C4-2B (cell line): ENCODE measurements around the gene HIP1R.

Experiments used
- H3K27ac ChIP-seq: fragments of 450-650 bp; 2 replicates; pipeline ENCODE4 v1.5.1; 2017
- ZFX ChIP-seq: fragments of 450-650 bp; IDR thresholded peaks from 2 replicates; pipeline ENCODE4 v1.6.1; 2017
- TF ChIP-seq, protein P1 (sequence below): fragments of 450-650 bp; conservative IDR thresholded peaks from 2 replicates; pipeline ENCODE4 v1.5.1; 2017; ENCODE audit warnings: mild to moderate bottlenecking

The HIP1R gene

DNA sequence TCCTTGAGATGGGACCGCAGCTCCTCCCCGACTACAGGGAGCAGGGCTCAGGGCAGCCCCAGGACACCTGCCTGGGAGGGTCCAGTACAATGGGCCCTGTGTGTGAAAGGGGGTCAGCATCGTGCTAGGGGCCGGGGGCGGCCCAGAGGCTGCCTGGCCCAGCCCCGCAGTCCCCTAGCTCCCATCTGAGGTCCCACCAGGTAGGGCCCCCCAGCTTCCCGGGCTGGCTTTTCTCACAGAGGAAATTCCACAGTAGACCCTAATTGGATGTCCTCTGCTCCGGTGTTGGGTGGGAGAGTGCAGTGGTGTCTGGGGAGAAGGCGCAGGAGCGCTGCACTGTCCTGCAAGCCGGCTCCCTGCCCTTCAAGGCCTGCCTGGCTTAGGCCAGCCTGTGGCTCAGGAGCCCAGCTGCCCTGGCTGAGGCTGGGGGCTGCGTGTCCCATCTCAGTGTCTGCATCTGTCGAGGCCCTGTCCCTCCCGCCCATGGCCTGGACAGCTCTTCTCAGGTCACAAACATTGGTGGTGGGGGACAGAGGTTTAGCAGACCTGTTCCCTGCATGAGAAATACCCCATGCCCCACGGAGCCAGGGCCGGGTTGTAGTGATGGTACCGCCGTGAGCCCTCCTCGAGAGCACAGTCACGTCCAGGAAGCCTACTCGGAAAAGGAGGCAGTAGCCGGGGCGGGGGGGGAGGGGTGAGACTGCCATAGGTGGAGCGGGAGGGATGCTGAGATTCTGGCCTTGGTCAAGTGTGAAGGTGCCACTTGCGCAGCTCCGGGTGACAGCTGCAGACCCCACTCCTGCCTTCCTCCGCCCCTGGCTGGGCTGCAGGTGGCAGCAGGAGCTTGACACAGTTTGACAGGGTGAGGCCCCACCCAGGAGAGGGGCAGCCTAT is 11.6 kb downstream of the HIP1R start:
- TF ChIP-seq ZFX: no peak
- no peak overlapping the region for H3K27ac ChIP-seq

DNA sequence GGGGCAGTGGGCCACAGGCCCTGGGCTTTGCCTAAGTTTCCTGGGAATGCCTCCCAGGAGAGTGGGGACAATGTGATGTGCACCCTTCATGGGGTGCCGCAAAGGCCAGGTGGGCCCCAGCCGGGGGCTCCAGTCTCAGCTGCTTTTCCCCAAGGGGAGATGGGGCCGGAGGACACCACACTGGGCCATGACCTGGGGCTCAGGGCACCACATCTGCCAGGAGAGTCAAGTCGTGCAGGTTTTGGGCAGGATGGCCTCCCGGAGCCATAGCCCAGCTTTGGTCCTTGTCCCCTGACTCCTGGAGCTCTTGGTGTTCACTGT is 12.2 kb downstream of the HIP1R start:
- TF ChIP-seq ZFX: no peak
- TF ChIP-seq, protein P1, sequence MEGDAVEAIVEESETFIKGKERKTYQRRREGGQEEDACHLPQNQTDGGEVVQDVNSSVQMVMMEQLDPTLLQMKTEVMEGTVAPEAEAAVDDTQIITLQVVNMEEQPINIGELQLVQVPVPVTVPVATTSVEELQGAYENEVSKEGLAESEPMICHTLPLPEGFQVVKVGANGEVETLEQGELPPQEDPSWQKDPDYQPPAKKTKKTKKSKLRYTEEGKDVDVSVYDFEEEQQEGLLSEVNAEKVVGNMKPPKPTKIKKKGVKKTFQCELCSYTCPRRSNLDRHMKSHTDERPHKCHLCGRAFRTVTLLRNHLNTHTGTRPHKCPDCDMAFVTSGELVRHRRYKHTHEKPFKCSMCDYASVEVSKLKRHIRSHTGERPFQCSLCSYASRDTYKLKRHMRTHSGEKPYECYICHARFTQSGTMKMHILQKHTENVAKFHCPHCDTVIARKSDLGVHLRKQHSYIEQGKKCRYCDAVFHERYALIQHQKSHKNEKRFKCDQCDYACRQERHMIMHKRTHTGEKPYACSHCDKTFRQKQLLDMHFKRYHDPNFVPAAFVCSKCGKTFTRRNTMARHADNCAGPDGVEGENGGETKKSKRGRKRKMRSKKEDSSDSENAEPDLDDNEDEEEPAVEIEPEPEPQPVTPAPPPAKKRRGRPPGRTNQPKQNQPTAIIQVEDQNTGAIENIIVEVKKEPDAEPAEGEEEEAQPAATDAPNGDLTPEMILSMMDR: no peak
- H3K27ac ChIP-seq: no peak overlapping the region

DNA sequence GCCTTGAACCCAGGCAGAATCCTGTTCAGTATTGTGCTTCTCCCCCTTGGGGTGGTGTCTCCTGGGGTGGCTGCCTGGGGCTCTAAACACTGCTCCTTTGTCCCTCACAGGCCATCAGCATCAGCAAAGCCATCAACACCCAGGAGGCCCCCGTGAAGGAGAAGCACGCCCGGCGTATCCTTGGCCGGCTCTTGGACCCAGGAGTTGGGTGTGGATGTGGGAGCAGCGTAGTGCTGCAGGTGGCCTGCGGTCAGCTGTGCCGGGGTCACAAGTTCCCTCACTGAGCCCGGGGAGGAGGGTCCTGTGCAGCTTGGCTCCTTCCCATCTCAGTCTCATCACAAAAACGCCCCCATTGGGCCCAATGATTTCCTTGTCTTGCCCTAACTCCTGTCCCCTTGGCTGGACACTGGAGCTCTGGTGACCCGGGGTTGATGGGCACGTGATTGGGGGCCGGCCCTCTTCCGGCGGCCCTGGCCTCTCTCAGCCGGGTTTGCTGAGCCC is 12.7 kb downstream of the HIP1R start:
- no peak overlapping the region for H3K27ac ChIP-seq
- TF ChIP-seq ZFX: no peak
- TF ChIP-seq, protein P1: no peak

DNA sequence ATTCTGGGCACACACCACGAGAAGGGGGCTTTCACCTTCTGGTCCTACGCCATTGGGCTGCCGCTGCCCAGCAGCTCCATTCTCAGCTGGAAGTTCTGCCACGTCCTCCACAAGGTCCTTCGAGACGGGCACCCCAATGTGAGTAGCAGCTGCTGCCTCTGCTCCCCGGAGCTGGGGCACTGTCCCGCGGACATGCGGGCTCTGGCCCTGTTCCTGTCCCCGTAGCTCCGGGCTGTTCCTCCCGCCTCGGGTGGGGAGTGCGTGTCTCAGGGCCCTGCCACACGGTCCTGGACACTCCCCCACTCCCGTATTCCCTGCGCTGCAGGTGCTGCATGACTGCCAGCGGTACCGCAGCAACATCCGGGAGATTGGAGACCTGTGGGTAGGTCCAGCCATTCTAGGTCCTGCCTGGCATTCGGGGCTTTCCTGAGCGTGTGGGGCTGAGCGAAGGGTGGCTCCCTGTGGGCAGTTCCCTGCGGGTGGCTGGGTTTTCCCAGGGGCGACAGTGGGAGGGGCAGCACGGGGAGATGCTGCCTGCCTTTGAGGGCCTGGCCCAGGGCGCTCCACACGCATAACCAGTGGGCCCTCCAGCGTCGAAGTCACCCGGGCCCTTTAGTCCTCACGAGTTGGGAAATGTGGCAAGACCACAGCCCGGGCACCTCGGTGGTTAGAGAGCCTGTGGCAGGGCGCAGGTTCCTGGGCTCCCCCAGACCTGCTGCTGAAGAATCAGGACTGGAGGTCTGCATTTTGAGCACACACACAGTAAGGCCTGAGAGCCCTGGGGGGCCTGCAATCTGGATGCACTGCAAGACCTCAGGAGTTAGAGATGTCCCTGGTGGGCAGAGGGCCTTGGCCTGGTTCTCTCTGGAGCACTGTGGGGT is 13.5 kb downstream of the HIP1R start:
- TF ChIP-seq, protein P1: no peak
- TF ChIP-seq ZFX: no peak
- H3K27ac ChIP-seq: no peak overlapping the region

DNA sequence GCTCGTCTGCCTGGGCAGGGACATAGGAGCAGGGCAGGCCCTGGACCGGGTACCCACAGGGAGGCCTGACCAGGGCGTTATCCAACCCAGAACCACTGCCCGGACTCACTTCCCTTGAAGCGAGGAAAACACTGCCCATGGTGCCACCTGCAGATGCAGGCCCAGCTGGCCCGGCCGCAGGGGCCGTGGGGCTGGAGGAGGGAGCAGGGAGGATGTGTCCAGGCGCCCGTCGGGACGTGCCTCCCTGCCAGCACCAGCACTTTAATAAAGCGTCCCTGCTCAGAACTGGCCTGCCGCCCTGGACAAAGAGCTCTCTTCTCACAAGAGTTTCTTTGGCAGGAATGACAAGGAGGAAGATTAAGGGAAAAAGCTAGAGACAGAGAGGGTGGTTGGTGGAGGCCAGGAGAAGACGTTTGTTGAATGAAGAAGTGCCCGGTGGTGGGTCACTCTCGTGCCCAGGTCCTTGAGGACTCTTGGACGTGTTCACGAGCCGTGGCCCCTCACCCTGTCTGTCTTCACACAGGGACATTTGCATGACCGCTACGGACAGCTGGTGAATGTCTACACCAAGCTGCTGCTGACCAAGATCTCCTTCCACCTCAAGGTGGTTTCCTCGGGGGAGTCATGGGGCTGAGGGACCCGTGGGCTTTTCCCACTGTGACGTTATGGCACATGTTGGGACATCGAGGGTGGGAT is 14.2 kb downstream of the HIP1R start:
- H3K27ac ChIP-seq: no peak overlapping the region
- no peak for TF ChIP-seq ZFX
- TF ChIP-seq, protein P1: no peak

DNA sequence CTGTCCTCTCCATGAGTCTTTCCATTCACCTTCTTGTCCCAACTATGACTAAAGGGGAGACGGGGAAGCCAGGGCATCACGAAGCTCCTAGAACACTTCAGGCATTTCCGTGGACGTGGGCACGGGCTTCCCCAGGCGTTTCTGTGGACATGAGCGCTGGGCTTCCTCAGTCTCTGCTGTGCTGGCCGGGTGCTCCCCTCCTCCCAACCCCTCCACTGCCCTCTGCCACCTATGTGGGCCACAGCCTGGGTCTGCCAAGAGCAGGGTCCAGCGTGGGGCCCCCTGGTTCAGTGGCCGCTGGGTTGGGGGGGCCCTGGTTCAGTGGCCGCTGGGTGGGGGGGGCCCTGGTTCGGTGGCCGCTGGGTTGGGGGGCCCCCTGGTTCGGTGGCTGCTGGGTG is 14.8 kb downstream of the HIP1R start:
- no peak overlapping the region for H3K27ac ChIP-seq
- TF ChIP-seq, protein P1: no peak
- TF ChIP-seq ZFX: no peak

DNA sequence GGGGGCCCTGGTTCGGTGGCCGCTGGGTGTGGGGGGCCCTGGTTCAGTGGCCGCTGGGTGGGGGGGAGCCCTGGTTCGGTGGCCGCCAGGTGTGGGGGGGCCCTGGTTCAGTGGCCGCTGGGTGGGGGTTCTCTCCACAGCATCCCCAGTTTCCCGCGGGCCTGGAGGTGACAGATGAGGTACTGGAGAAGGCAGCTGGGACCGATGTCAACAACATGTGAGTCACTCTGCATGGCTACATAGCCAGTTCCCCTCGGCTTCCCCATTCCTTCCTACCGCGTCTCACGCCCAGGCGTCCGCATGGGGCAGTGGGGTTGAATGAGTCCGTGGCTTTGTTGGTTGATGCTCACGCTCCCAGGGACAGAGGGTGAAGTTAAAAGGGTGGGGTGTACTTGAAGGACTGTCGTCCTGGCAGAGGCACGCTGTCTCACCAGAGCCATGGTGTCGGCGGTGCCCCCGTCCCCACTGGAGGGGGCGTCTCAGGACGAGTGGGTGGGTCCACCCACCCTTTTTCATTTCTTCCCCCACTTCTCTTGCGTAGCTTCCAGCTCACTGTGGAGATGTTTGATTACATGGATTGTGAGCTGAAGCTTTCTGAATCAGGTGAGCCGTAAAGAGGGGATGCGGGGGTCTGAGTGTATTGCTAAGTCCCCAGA is 15.6 kb downstream of the HIP1R start:
- no peak overlapping the region for H3K27ac ChIP-seq
- TF ChIP-seq ZFX: no peak
- TF ChIP-seq, protein P1: no peak
